Adipocyte (in vitro differentiated cells): ENCODE measurements around the gene MREG.
A peak's percentile ranks its signal among the peaks of the same experiment; 100 is the strongest.
"Not testable (repeated sequence)": the region's sequence is repeated elsewhere in the genome, so short reads cannot be mapped to it uniquely, and the experiment has no call there.

Experiments
- DNase-seq: peaks from one replicate; pipeline ENCODE4 v3.0.0-alpha.2; 2015; ENCODE audit warnings: low read depth
- H3K27me3 ChIP-seq: replicated peaks from 2 replicates; pipeline ENCODE4 v1.7.0; 2013; ENCODE audit warnings: mild to moderate bottlenecking, low read length, moderate library complexity; ENCODE audit not compliant: control insufficient read depth, insufficient read depth
- H3K36me3 ChIP-seq: 2 replicates; pipeline ENCODE4 v1.7.0; 2013; ENCODE audit warnings: low read length, mild to moderate bottlenecking, moderate library complexity; ENCODE audit not compliant: control insufficient read depth, insufficient read depth, severe bottlenecking
- H3K4me1 ChIP-seq: 2 replicates; pipeline ENCODE4 v1.7.0; 2013; ENCODE audit warnings: mild to moderate bottlenecking, low read length, moderate library complexity; ENCODE audit not compliant: control insufficient read depth, insufficient read depth
- H3K4me3 ChIP-seq: 2 replicates; pipeline ENCODE4 v1.7.0; 2013; ENCODE audit warnings: mild to moderate bottlenecking, low read length, moderate library complexity
- H3K9ac ChIP-seq: 2 replicates; pipeline ENCODE4 v1.7.0; 2013; ENCODE audit warnings: mild to moderate bottlenecking, low read length, moderate library complexity
- H3K9me3 ChIP-seq: 2 replicates; pipeline ENCODE4 v1.7.0; 2013; ENCODE audit warnings: mild to moderate bottlenecking, low read length, moderate library complexity; ENCODE audit not compliant: control insufficient read depth

Gene MREG

GRCh38 chr2:215929602-215930335, 83.6 kb downstream of the MREG start:
- DNase-seq, result peak; percentile 29
- no peaks in the 10 kb centered on the region for H3K27me3 ChIP-seq
- H3K4me3 ChIP-seq, result no peak overlapping the region
- H3K9ac ChIP-seq, result peak overlapping the region; percentile 84
- H3K4me1 ChIP-seq, result peaks cover 24% of the 10 kb centered on the region
- no peaks in the 10 kb centered on the region for H3K36me3 ChIP-seq
- no peaks in the 10 kb centered on the region for H3K9me3 ChIP-seq

GRCh38 chr2:215928086-215928485, 85.3 kb downstream of the MREG start:
- no peaks in the 10 kb centered on the region for H3K9me3 ChIP-seq
- H3K27me3 ChIP-seq, result no peaks in the 10 kb centered on the region
- H3K4me3 ChIP-seq, result no peak overlapping the region
- no peak for DNase-seq
- H3K36me3 ChIP-seq, result no peaks in the 10 kb centered on the region
- H3K4me1 ChIP-seq, result peaks cover 24% of the 10 kb centered on the region
- H3K9ac ChIP-seq, result no peak overlapping the region

- not testable (repeated sequence) for H3K27me3 ChIP-seq, DNase-seq
These were observed 86.4 kb downstream of the MREG start for GRCh38 chr2:215926992-215927391.

GRCh38 chr2:215921895-215922294, 91.5 kb downstream of the MREG start:
- Histone ChIP-seq H3K4me3 (no peak overlapping the region), H3K9me3 (no peaks in the 10 kb centered on the region), H3K4me1 (peaks cover 32% of the 10 kb centered on the region), H3K27me3 (no peaks in the 10 kb centered on the region), H3K9ac (no peak overlapping the region), H3K36me3 (no peaks in the 10 kb centered on the region)
- DNase-seq, result peak; percentile 74

More at GRCh38 chr2:215926992-215927391, 86.4 kb downstream of the MREG start:
- not testable (repeated sequence) for H3K9ac ChIP-seq, H3K4me3 ChIP-seq, H3K9me3 ChIP-seq, H3K36me3 ChIP-seq
- peaks cover 24% of the 10 kb centered on the region for H3K4me1 ChIP-seq

GRCh38 chr2:215920244-215921100, 92.9 kb downstream of the MREG start:
- H3K9me3 ChIP-seq, result no peaks in the 10 kb centered on the region
- H3K4me3 ChIP-seq, result no peak overlapping the region
- peak; percentile 87 for DNase-seq
- peaks cover 32% of the 10 kb centered on the region for H3K4me1 ChIP-seq
- H3K27me3 ChIP-seq, result no peaks in the 10 kb centered on the region
- no peaks in the 10 kb centered on the region for H3K36me3 ChIP-seq
- peak overlapping the region; percentile 69 for H3K9ac ChIP-seq

- H3K27me3 ChIP-seq, result no peaks in the 10 kb centered on the region
- no peaks in the 10 kb centered on the region for H3K36me3 ChIP-seq
- H3K9me3 ChIP-seq, result no peaks in the 10 kb centered on the region
- peaks cover 32% of the 10 kb centered on the region for H3K4me1 ChIP-seq
- peak overlapping the region; percentile 69 for H3K9ac ChIP-seq
- no peak overlapping the region for H3K4me3 ChIP-seq
- DNase-seq, result peak; percentile 8
These were observed 93.6 kb downstream of the MREG start for GRCh38 chr2:215919624-215920243.

GRCh38 chr2:215918901-215919599, 94.3 kb downstream of the MREG start:
- Histone ChIP-seq H3K4me3 (no peak overlapping the region), H3K9ac (peak overlapping the region; percentile 69), H3K27me3 (no peaks in the 10 kb centered on the region), H3K9me3 (no peaks in the 10 kb centered on the region), H3K36me3 (no peaks in the 10 kb centered on the region), H3K4me1 (peaks cover 32% of the 10 kb centered on the region)
- DNase-seq, result peak; percentile 38

DNA sequence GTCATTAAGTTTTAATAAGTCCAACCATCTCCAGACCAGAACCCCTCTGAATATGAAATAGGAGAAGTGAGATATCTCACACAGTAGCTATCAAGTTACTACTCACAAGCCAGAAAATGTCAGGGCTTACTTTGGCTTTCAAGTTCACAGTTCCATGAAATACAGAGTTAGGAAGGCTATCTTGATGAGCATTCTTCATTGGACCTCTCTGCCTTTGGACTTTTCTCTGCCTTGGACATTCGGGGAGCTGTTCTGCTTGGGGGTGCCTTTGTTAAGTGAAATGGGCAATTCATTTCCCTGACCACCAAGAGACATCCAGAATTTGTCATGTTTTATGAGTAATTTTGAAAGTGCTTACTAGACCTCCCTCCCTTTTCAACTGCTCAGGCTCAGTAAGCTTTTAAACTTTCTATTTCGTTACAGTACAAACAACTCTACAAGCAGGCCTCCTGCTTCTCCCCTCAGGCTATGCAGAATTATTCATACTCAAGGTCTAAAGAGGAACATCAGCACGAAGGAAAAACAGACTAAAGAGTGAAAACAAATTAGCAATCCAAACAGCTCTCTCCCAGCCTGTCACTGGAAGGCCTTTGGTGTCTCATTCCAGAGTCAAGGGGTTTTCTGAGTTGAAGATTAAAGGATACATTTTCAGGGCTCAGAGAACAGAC, 95.3 kb downstream of the MREG start:
- peak; percentile 87 for DNase-seq
- no peaks in the 10 kb centered on the region for H3K27me3 ChIP-seq
- H3K9me3 ChIP-seq, result no peaks in the 10 kb centered on the region
- peaks cover 32% of the 10 kb centered on the region for H3K4me1 ChIP-seq
- H3K4me3 ChIP-seq, result peak overlapping the region; percentile 49
- no peaks in the 10 kb centered on the region for H3K36me3 ChIP-seq
- H3K9ac ChIP-seq, result peak overlapping the region; percentile 69

GRCh38 chr2:215915441-215915840, 97.9 kb downstream of the MREG start:
- Histone ChIP-seq H3K27me3 (no peaks in the 10 kb centered on the region), H3K36me3 (no peaks in the 10 kb centered on the region), H3K9ac (no peak overlapping the region), H3K9me3 (peaks cover 5% of the 10 kb centered on the region), H3K4me3 (no peak overlapping the region), H3K4me1 (peaks cover 33% of the 10 kb centered on the region)
- DNase-seq, result no peak

- Histone ChIP-seq H3K9ac (no peak overlapping the region), H3K4me3 (no peak overlapping the region), H3K4me1 (peaks cover 26% of the 10 kb centered on the region), H3K36me3 (no peaks in the 10 kb centered on the region), H3K27me3 (no peaks in the 10 kb centered on the region), H3K9me3 (peaks cover 6% of the 10 kb centered on the region)
- no peak for DNase-seq
These were observed 98.6 kb downstream of the MREG start for GRCh38 chr2:215914777-215915165.
